Subcutaneous abdominal adipose tissue (tissue), 5 donors: Measurements from ENCODE around the gene CNBD2.
"Not testable (repeated sequence)": the region's sequence is repeated elsewhere in the genome, so short reads cannot be mapped to it uniquely, and the experiment has no call there.

Source experiments
- H3K27ac ChIP-seq: one replicate; pipeline ENCODE4 v1.7.0; 2013; ENCODE audit warnings: low read depth, mild to moderate bottlenecking, inconsistent platforms, low read length, moderate library complexity
- H3K27me3 ChIP-seq, 5 donors: one replicate each; pipeline ENCODE4 v1.7.0; 2013; ENCODE audit warnings: low read length in 5 of 5, inconsistent platforms in 1 of 5; ENCODE audit not compliant: control insufficient read depth in 5 of 5, insufficient read depth in 4 of 5
- H3K36me3 ChIP-seq, 5 donors: one replicate each; pipeline ENCODE4 v1.7.0; 2013; ENCODE audit warnings: low read length in 5 of 5; ENCODE audit not compliant: control insufficient read depth in 5 of 5, insufficient read depth in 5 of 5
- H3K4me1 ChIP-seq, 5 donors: one replicate each; pipeline ENCODE4 v1.7.0; 2013; ENCODE audit warnings: low read length in 5 of 5, mild to moderate bottlenecking in 3 of 5, moderate library complexity in 1 of 5; ENCODE audit not compliant: control insufficient read depth in 5 of 5, insufficient read depth in 5 of 5
- H3K4me3 ChIP-seq, 5 donors: one replicate each; pipeline ENCODE4 v1.7.0; 2013; ENCODE audit warnings: low read length in 5 of 5, low read depth in 1 of 5
- H3K9ac ChIP-seq, 5 donors: one replicate each; pipeline ENCODE4 v1.7.0; 2013; ENCODE audit warnings: low read length in 5 of 5, mild to moderate bottlenecking in 4 of 5, moderate library complexity in 3 of 5
- H3K9me3 ChIP-seq, 5 donors: one replicate each; pipeline ENCODE4 v1.7.0; 2013; ENCODE audit warnings: low read length in 5 of 5; ENCODE audit not compliant: control insufficient read depth in 5 of 5
- donor health status: healthy.
- donor health status: healthy.
- donor health status: healthy.
- donor health status: healthy.
- donor health status: healthy.

CNBD2 gene

DNA sequence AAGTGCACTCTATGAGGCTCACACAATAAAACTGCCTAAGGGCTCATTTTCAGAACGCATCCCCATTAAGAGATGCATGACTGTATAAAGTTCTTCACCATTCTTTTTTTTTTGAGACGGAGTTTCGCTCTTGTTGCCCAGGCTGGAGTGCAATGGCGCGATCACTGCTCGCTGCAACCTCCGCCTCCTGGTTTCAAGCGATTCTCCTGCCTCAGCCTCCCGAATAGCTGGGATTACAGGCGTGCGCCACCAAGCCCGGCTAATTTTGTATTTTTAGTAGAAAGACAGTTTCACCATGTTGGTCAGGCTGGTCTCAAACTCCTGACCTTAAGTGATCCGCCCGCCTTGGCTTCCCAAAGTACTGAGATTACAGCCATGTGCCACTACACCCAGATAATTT lies 16.3 kb upstream of the CNBD2 start:
- H3K27me3 ChIP-seq, H3K27ac ChIP-seq, H3K4me3 ChIP-seq, H3K9me3 ChIP-seq, H3K9ac ChIP-seq: not testable (repeated sequence)
- Histone ChIP-seq H3K4me1 (peaks cover 6 to 30% (median 26%) of the 10 kb centered on the region in 5 donors), H3K36me3 (peaks cover 7 to 17% (median 14%) of the 10 kb centered on the region in 5 donors)

DNA sequence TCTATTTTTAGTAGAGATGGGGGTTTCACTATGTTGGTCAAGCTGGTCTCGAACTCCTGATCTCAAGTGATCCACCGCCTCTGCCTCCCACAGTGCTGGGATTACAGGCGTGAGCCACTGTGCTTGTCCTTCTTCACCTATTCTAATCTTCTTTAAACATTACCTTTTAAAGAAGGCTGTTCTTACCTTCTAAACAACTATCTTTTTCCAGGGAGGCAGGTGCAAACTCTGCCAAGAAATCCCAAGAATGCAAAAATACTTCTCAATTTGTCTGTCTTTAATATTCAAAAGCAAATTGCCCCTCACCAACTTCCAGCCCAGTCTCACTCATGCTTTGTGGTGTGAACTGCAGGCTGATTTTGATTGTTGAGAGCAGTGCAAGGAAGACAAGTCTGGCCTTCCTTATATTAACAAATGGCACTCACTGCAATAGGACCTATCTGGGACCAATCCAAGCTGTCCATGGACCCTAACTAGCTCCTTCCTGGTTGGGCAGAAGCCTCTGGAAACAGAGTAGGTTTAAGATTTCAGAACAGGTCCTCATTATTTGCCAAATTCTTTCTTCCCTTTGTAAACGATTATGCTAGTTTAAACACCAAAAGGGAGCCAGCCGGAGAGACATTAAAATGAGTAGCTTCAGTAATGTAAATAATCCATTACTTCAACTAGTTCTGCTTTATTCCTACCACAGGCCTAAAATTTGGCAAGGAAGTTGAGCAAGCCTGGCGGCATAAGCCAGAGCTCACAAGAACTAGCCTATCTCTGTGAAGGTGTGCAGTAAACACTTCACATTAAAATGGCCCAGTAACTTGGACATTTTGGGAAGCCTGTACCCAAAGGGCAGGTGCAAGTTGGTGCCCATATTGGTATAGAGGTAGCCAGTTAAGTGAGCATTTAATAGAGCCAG lies 15.7 kb upstream of the CNBD2 start:
- Histone ChIP-seq H3K27ac (peak overlapping the region; percentile 95), H3K36me3 (peaks cover 7 to 11% (median 7%) of the 10 kb centered on the region in 5 donors), H3K9ac (peak overlapping the region; percentile 96 to 100 (median 99)), H3K27me3 (no peaks in the 10 kb centered on the region), H3K4me1 (peaks cover 6 to 30% (median 26%) of the 10 kb centered on the region in 5 donors), H3K4me3 (peak overlapping the region; percentile 80 to 97 (median 92)), H3K9me3 (no peaks in the 10 kb centered on the region)

DNA sequence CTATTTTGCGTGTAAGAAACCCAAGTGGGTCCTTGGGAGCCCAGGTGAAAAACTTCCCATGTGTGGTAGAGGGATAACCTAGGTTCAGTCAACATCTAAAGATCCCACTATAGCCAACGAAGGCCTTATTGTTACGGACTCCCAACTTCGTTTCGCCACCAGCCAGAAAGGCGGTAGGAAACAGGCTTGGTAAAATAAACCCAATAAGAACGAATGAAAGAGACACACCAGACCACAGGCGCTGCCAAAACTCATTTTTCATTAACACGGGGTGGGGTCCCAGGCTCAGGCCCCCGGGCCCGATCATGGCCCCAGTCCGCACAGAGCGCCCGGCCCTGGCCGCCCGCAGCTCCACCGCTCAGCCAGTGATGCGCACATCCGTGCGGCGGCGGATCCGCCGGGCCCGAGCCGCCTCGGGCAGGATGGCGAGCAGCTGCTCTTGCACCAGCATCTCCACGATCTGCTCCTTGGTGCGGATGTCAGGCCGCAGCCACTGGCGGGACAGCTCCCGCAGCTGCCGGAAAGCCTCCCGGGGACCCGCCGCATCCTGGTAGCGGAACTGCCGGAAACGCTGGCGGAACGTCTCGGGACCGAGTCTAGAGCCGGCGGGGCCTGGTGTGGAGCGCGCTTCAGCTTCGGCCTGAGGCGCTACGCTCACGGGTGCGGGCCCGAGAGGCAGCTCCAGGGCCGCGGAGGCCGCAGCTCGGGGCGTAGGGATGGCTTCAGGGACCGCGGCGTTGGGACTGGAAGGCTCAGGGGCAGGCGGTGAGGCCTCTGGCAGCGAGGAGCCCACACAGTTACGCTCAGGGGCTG lies 14.8 kb upstream of the CNBD2 start:
- peak overlapping the region; percentile 95 for H3K27ac ChIP-seq

DNA sequence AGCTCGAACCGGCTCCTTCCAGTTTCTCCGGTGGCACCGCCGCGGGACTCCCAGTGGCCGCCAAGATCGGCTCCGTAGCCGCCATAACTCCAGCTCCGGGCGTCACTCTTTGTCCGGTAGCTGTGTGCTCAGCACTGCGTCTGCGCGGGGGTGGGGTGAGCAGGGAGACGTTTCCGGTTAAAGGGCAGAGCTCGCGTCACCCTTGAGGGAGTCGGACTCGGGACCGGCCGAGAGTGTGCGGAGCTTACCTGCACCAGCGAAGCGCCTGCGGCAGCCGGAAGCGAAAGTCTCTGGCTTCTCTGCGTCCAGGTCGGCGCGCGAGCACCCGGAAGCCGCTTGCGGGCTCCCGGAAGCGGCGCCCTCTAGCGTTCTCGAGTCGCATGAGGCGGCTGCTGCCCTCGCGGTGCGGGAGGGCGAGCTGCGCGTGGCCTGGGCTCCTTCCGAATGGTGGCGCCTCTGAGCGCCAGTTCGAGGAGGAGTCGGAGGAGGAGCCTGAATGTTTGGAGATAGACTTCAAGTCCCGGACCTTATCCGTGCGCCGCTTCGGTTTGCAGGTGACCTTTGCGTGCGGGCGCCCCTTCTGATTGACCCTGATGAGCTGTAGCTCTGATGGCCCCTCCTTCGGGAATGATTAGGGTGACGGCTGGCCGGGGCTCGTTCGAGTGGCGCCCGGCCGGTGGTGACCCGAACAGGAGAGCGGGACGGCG lies 14.0 kb upstream of the CNBD2 start, which contains the start of gene SCAND1:
TSS of gene SCAND1 (minus strand) at position 303 of the 707 bp plus-strand sequence. CDS start at position 85, 218 bp downstream.
- Histone ChIP-seq H3K4me1 (peaks cover 6 to 30% (median 26%) of the 10 kb centered on the region in 5 donors), H3K9me3 (no peaks in the 10 kb centered on the region), H3K27me3 (no peaks in the 10 kb centered on the region), H3K4me3 (peak within 1 kb of the TSS; percentile 92 to 98 (median 97)), H3K27ac (peak within 1 kb of the TSS; percentile 95), H3K9ac (peak within 1 kb of the TSS; percentile 96 to 100 (median 99)), H3K36me3 (no peaks in the 10 kb centered on the region)

More for the DNA sequence above, 14.8 kb upstream of the CNBD2 start:
- Histone ChIP-seq H3K4me1 (peaks cover 6 to 30% (median 26%) of the 10 kb centered on the region in 5 donors), H3K9ac (peak overlapping the region; percentile 96 to 100 (median 99)), H3K27me3 (no peaks in the 10 kb centered on the region), H3K9me3 (no peaks in the 10 kb centered on the region), H3K36me3 (peaks cover 0 to 5% (median 3%) of the 10 kb centered on the region in 5 donors), H3K4me3 (peak overlapping the region; percentile 80 to 97 (median 92))

DNA sequence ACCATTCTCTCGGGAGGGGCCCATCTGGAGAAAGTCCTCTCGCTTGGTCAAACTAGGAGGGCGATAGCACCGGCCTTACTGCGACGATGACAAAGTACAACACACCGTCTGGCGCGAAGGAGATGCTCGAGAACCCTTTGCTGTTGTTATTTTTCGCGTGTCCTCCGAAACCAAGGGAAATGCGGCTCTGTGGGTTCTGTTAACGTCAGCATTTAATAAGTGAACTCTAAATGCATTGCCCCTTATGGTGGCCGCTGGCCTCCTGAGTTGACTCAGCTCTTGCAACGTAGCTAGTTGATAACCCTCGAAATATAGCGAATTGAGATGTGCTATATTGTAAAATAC lies 13.5 kb upstream of the CNBD2 start:
- peaks cover 6 to 30% (median 26%) of the 10 kb centered on the region in 5 donors for H3K4me1 ChIP-seq
- peak overlapping the region; percentile 95 for H3K27ac ChIP-seq
- H3K9ac ChIP-seq = peak overlapping the region; percentile 77 to 100 (median 97)
- H3K36me3 ChIP-seq = no peaks in the 10 kb centered on the region
- H3K27me3 ChIP-seq = no peaks in the 10 kb centered on the region
- H3K9me3 ChIP-seq = no peaks in the 10 kb centered on the region
- H3K4me3 ChIP-seq = peak overlapping the region; percentile 92 to 98 (median 97)

DNA sequence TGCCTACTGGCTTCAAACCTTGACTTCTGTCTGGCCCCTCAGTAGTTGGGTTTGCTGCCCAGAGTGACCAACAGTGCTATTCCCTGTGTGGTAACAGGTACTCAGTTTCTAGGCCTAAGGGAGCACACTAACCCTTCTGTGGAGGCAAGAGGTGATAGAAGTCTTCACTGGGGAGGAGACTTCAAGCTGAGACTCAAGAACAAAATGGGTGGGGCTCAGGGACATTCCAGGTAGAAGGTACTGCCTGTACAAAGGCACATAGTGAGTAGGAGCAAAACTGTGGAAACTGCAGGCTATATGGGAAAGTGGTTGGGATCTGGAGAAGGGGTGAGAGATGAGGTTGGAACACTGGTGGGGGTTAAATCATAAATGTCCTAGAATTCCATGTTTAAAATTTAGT lies 11.8 kb upstream of the CNBD2 start:
- no peak overlapping the region for H3K9ac ChIP-seq
- no peaks in the 10 kb centered on the region for H3K36me3 ChIP-seq
- peaks cover 6 to 30% (median 26%) of the 10 kb centered on the region in 5 donors for H3K4me1 ChIP-seq
- no peak overlapping the region for H3K27ac ChIP-seq
- no peaks in the 10 kb centered on the region for H3K27me3 ChIP-seq
- no peaks in the 10 kb centered on the region for H3K9me3 ChIP-seq
- H3K4me3 ChIP-seq = no peak overlapping the region

DNA sequence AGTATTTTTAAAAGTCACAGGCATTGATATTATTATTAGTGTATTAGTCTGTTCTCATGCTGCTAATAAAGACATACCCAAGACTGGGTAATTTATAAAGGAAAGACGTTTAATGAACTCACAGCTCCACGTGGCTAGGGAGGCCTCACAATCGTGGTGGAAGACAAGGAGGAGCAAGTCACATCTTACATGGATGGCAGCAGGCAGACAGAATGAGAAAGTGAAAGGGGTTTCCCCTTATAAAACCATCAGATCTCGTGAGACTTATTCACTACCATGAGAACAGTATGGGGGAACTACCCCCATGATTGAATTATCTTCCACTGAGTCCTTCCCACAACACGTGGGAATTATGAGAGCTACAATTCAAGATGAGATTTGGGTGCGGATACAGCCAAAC lies 9.1 kb upstream of the CNBD2 start:
- peaks cover 0 to 11% (median 10%) of the 10 kb centered on the region in 5 donors for H3K4me1 ChIP-seq
- H3K4me3 ChIP-seq, H3K9me3 ChIP-seq, H3K27me3 ChIP-seq, H3K36me3 ChIP-seq, H3K27ac ChIP-seq, H3K9ac ChIP-seq: not testable (repeated sequence)

DNA sequence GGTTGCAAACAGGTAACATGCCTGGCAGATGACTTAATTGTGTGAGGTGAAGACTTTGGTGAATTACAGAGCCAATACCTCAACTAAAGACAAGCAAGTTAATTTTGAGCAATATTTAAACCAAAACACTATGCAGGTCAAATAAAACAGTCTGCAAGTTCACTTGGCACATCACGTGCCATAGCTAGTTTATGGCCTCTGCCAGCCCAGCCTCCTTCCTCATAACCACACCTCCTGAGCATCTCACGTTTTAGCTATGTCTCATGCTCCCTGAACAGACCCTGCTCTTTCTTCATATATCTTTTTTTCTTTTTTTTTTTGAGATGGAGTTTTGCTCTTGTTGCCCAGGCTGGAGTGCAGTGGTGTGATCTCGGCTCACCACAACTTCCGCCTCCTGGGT lies 4.5 kb upstream of the CNBD2 start:
- H3K27me3 ChIP-seq = no peaks in the 10 kb centered on the region
- no peaks in the 10 kb centered on the region for H3K36me3 ChIP-seq
- H3K27ac ChIP-seq = no peak overlapping the region
- H3K4me3 ChIP-seq = no peak overlapping the region
- H3K9ac ChIP-seq = no peak overlapping the region
- no peaks in the 10 kb centered on the region for H3K9me3 ChIP-seq
- no peaks in the 10 kb centered on the region for H3K4me1 ChIP-seq

DNA sequence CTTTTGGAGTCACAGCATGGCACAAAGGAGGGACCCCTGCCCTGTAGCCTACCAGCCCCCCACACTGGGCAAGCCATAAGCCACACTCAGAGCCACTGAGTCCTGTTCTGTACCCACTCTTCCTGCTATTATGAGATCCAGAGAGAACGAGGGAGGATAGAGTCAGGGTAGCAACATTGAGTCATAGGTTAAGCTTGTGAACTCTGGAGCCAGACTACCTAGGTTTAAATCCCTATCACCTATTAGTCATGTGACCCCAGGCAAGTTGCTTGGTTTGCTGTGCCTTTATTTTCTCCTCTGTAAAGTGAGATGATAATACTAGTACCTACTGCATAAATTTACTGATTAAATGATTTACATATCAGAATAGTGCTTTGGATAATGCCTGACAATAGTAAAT lies 540 bp downstream of the CNBD2 start:
- Histone ChIP-seq H3K27me3 (no peaks in the 10 kb centered on the region), H3K27ac (no peak overlapping the region), H3K36me3 (no peaks in the 10 kb centered on the region), H3K9me3 (peaks cover 0 to 7% (median 0%) of the 10 kb centered on the region in 5 donors), H3K4me1 (no peaks in the 10 kb centered on the region), H3K9ac (no peak overlapping the region), H3K4me3 (no peak overlapping the region)
